OCI-LY7 (cell line): ENCODE measurements around the gene ELL2.

Experiments used
- EZH2phosphoT487 ChIP-seq: fragments of 200-600 bp; sonication (generic); IDR thresholded peaks from 2 replicates; pipeline ENCODE4 v1.6.1; 2018; ENCODE audit warnings: low read depth, borderline replicate concordance, mild to moderate bottlenecking, mixed run types, antibody characterized with exemption, low read length, moderate library complexity, mixed read lengths
- TF ChIP-seq, protein P1 (sequence below): fragments of 200-600 bp; sonication (generic); conservative IDR thresholded peaks from 2 replicates; pipeline ENCODE4 v1.5.1; 2014; ENCODE audit warnings: mild to moderate bottlenecking, antibody characterized with exemption, low read length, moderate library complexity, mixed read lengths

DNA sequence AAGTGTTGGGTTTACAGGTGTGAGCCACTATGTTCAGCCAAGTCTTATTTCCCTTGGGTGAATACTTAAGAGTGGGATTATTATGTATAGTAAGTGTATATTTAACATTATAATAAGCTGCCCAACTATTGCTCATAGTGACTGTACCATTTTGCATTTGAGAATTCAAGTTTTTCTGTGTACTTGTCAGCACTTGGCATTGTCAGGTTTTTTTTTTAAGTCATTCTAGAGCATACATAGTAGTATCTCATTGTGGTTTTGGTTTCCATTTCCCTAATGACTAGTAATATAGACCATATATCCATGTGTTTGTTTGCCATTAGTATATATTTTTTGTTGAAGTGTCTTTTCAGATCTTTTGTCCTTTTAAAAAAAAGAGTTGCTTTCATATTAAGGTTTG is 10.5 kb upstream of the ELL2 start:
- TF ChIP-seq, protein P1, sequence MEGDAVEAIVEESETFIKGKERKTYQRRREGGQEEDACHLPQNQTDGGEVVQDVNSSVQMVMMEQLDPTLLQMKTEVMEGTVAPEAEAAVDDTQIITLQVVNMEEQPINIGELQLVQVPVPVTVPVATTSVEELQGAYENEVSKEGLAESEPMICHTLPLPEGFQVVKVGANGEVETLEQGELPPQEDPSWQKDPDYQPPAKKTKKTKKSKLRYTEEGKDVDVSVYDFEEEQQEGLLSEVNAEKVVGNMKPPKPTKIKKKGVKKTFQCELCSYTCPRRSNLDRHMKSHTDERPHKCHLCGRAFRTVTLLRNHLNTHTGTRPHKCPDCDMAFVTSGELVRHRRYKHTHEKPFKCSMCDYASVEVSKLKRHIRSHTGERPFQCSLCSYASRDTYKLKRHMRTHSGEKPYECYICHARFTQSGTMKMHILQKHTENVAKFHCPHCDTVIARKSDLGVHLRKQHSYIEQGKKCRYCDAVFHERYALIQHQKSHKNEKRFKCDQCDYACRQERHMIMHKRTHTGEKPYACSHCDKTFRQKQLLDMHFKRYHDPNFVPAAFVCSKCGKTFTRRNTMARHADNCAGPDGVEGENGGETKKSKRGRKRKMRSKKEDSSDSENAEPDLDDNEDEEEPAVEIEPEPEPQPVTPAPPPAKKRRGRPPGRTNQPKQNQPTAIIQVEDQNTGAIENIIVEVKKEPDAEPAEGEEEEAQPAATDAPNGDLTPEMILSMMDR: no peak
- no peak for TF ChIP-seq EZH2phosphoT487
